MM.1S (cell line): ENCODE data around the gene POLR3A.

Experiments
- CTCF ChIP-seq: fragments of 300-600 bp; sonication (generic); IDR thresholded peaks from 2 replicates; pipeline ENCODE4 v1.5.1; 2016; ENCODE audit warnings: antibody characterized with exemption, low read length, mixed read lengths
- EZH2 ChIP-seq: fragments of 300-600 bp; sonication (generic); optimal IDR thresholded peaks from 2 replicates; pipeline ENCODE3; 2017; ENCODE audit warnings: low read depth, mild to moderate bottlenecking, antibody characterized with exemption, low read length, mixed read lengths
- EZH2phosphoT487 ChIP-seq: fragments of 300-600 bp; sonication (generic); IDR thresholded peaks from 2 replicates; pipeline ENCODE4 v1.6.1; 2018; ENCODE audit warnings: antibody characterized with exemption, low read length

GRCh38 chr10:78033637-78034470 lies 4.5 kb upstream of the POLR3A start, which contains the start of gene RPS24:
- TF ChIP-seq CTCF (no peak), EZH2 (no peak), EZH2phosphoT487 (no peak)
